A549 (cell line): ENCODE results near the gene NR1H4. TPM values are rescaled to one million over a fixed set of nuclear protein-coding genes. Genes with fewer than 3 reads are reported as not detected.

Experiments
- ATAC-seq, 2 experiments: fragments of 200-7000 bp in 1 of 2; fragments of >200 bp in 1 of 2; cut with Nextera tagmentation in 1 of 2; cut with Tn5 transposase in 1 of 2; 3 replicates each; pipeline versions ENCODE4 v1.8.0 to v1.9.1; 2018 to 2020; ENCODE audit warnings: mild to moderate bottlenecking in 1 of 2, moderate library complexity in 1 of 2
- CTCF ChIA-PET: fragments of 300-600 bp; sonication (Branson Sonifier 250); formaldehyde crosslinking; extraction: SDS; loops from one replicate; lab custom pipeline; 2021; ENCODE audit warnings: antibody characterized with exemption, inconsistent platforms; lab: Yijun Ruan, JAX
- POLR2A ChIA-PET: fragments of 350-600 bp; formaldehyde crosslinking; extraction: SDS; loops from one replicate; lab custom pipeline; 2021; ENCODE audit warnings: antibody characterized with exemption, inconsistent platforms; lab: Yijun Ruan, JAX
- DNase-seq, 2 experiments: peaks; one replicate each; pipeline versions ENCODE4 v3.0.0 to v3.0.0-alpha.2; 2011 to 2016; ENCODE audit warnings: low read depth in 1 of 2, low spot score in 1 of 2
- FAIRE-seq: peaks from 2 replicates; lab custom pipeline; 2011; peaks lifted over from hg19 to GRCh38; lab: Jason Lieb, UNC
- H3K27ac ChIP-seq, 2 experiments: fragments of >200 bp; sonication (Bioruptor Twin); formaldehyde crosslinking; 3 replicates each; pipeline ENCODE4 v1.5.1; 2016 to 2017
- H3K4me1 ChIP-seq: fragments of >200 bp; sonication (Bioruptor Twin); formaldehyde crosslinking; 3 replicates; pipeline ENCODE4 v1.6.1; 2016
- H3K4me2 ChIP-seq: fragments of >200 bp; sonication (Bioruptor Twin); formaldehyde crosslinking; 3 replicates; pipeline ENCODE4 v1.6.1; 2016
- H3K4me3 ChIP-seq: fragments of >200 bp; sonication (Bioruptor Twin); formaldehyde crosslinking; 3 replicates; pipeline ENCODE4 v1.5.1; 2016
- H3K9me3 ChIP-seq: fragments of >200 bp; sonication (Bioruptor Twin); formaldehyde crosslinking; 3 replicates; pipeline ENCODE4 v1.6.1; 2016
- CEBPB ChIP-seq, 2 experiments: fragments of >200 bp in 1 of 2; sonication (Bioruptor Twin) in 1 of 2; formaldehyde crosslinking in 1 of 2; IDR thresholded peaks; 2 replicates each; pipeline ENCODE4 v1.6.1; 2012 to 2016
- CHD2 ChIP-seq: fragments of 150-350 bp; IDR thresholded peaks from 2 replicates; pipeline ENCODE4 v1.6.1; 2014; ENCODE audit warnings: low read length; ENCODE audit not compliant: partially characterized antibody
- EHF ChIP-seq: fragments of 250-450 bp; sonication (Bioruptor Pico); IDR thresholded peaks from 2 replicates; pipeline ENCODE4 v1.5.0; 2020; ENCODE audit warnings: mild to moderate bottlenecking
- EHMT2 ChIP-seq: fragments of 200-600 bp; sonication (generic); IDR thresholded peaks from 2 replicates; pipeline ENCODE4 v1.6.1; 2016; ENCODE audit warnings: antibody characterized with exemption, low read depth, mild to moderate bottlenecking, moderate library complexity
- EP300 ChIP-seq, 2 experiments: fragments of >200 bp; sonication (Bioruptor Twin); formaldehyde crosslinking; IDR thresholded peaks; 2 replicates in 1 of 2; 3 replicates in 1 of 2; pipeline ENCODE4 v1.6.1; 2016 to 2017
- FOSL2 ChIP-seq, 2 experiments: fragments of 450-650 bp in 1 of 2; fragments of >200 bp in 1 of 2; sonication (Bioruptor Twin) in 1 of 2; formaldehyde crosslinking; IDR thresholded peaks; 2 replicates each; pipeline versions ENCODE4 v1.5.0 to v1.6.1; 2016 to 2020; ENCODE audit warnings: mild to moderate bottlenecking in 1 of 2, moderate library complexity in 1 of 2
- FOXS1 ChIP-seq: fragments of 250-450 bp; sonication (Bioruptor Pico); IDR thresholded peaks from 2 replicates; pipeline ENCODE4 v1.5.0; 2020; ENCODE audit warnings: mild to moderate bottlenecking, moderate library complexity
- GATA3 ChIP-seq: IDR thresholded peaks from 2 replicates; pipeline ENCODE4 v1.6.1; 2012; ENCODE audit warnings: borderline replicate concordance
- HES2 ChIP-seq: fragments of >200 bp; sonication (Bioruptor Twin); formaldehyde crosslinking; IDR thresholded peaks from 2 replicates; pipeline ENCODE4 v1.6.1; 2016
- HEYL ChIP-seq: fragments of 250-450 bp; sonication (Bioruptor Pico); IDR thresholded peaks from 2 replicates; pipeline ENCODE4 v1.8.0; 2021; ENCODE audit warnings: mild to moderate bottlenecking, moderate library complexity
- HOXB13 ChIP-seq: fragments of 250-450 bp; sonication (Bioruptor Pico); IDR thresholded peaks from 2 replicates; pipeline ENCODE4 v1.5.0; 2020; ENCODE audit warnings: low read depth, mild to moderate bottlenecking, moderate library complexity
- JUNB ChIP-seq: fragments of >200 bp; sonication (Bioruptor Twin); formaldehyde crosslinking; IDR thresholded peaks from 2 replicates; pipeline ENCODE4 v1.6.1; 2016
- KDM5A ChIP-seq: fragments of 200-600 bp; sonication (generic); IDR thresholded peaks from 2 replicates; pipeline ENCODE4 v1.6.1; 2016; ENCODE audit warnings: antibody characterized with exemption, mild to moderate bottlenecking
- PHF8 ChIP-seq: fragments of 200-600 bp; sonication (generic); IDR thresholded peaks from 2 replicates; pipeline ENCODE4 v1.6.1; 2016; ENCODE audit warnings: low read depth, mild to moderate bottlenecking, antibody characterized with exemption, moderate library complexity, borderline replicate concordance
- POLR2AphosphoS2 ChIP-seq: conservative IDR thresholded peaks from 2 replicates; pipeline ENCODE4 v1.6.1; 2012; ENCODE audit warnings: low read length, improper control_type of control experiment, inconsistent platforms
- RARB ChIP-seq: fragments of 250-450 bp; sonication (Bioruptor Pico); IDR thresholded peaks from 2 replicates; pipeline ENCODE4 v1.8.0; 2021; ENCODE audit warnings: mild to moderate bottlenecking, moderate library complexity
- SMC3 ChIP-seq: fragments of >200 bp; sonication (Bioruptor Twin); formaldehyde crosslinking; IDR thresholded peaks from 3 replicates; pipeline ENCODE4 v1.6.1; 2018; ENCODE audit warnings: inconsistent platforms
- TFCP2L1 ChIP-seq: fragments of 250-450 bp; sonication (Bioruptor Pico); IDR thresholded peaks from 2 replicates; pipeline ENCODE4 v1.5.0; 2021; ENCODE audit warnings: mild to moderate bottlenecking
- TP53 ChIP-seq: fragments of 250-450 bp; sonication (Bioruptor Pico); IDR thresholded peaks from 2 replicates; pipeline ENCODE4 v1.5.0; 2021; ENCODE audit warnings: mild to moderate bottlenecking, moderate library complexity
- ZFP36 ChIP-seq: fragments of 450-650 bp; IDR thresholded peaks from 2 replicates; pipeline ENCODE4 v1.6.1; 2014; ENCODE audit warnings: borderline replicate concordance; ENCODE audit not compliant: partially characterized antibody
- WGBS: methylation state at CpG from one replicate; pipeline ENCODE4 v1.1.6; 2017; ENCODE audit errors: missing lambda C conversion rate; 5-methylcytosine and 5-hydroxymethylcytosine counted together
- polyA plus RNA-seq, 4 experiments: library from polyadenylated mRNA; depleted of rRNA in 3 of 4; stranded (reverse); fragments of >200 nt; fragmentation: RNase III in 1 of 4; extraction: RNeasy Plus Mini Kit Qiagen cat#74134 plus additional on column Dnase treatment in 1 of 4; gene quantifications; 2 replicates in 3 of 4; 3 replicates in 1 of 4; pipeline ENCODE4 v1.2.3, GENCODE V29; 2011 to 2017
- TF ChIP-seq, protein P1 (sequence below): fragments of 200-600 bp; sonication (generic); IDR thresholded peaks from 2 replicates; pipeline ENCODE4 v1.6.1; 2016; ENCODE audit warnings: antibody characterized with exemption, mild to moderate bottlenecking, moderate library complexity
- TF ChIP-seq, protein P2 (sequence below): IDR thresholded peaks from 2 replicates; pipeline ENCODE4 v1.6.1; 2012

NR1H4 gene
- polyA plus RNA-seq, 2 of the 4 experiments (the other 2 are of a cell fraction): 0.40 to 1.4 TPM

- WGBS: 20% methylated on average over 4 of the region's 4 CpGs
- CTCF ChIA-PET: interaction anchor here (0.9 kb wide), 1 partner anchor 10 kb away, joined by 3 read pairs; no protein-coding TSS in a partner anchor
- DNase-seq (peak in 1 of 2 experiments; percentile 17), ATAC-seq (no peak), FAIRE-seq (no peak)
- POLR2A ChIA-PET: no interaction called here
- Histone ChIP-seq H3K4me2 (peak overlapping the region; percentile 50), H3K27ac (no peak overlapping the region), H3K9me3 (no peaks in the 10 kb centered on the region), H3K4me3 (no peak overlapping the region), H3K4me1 (no peaks in the 10 kb centered on the region)
- no peak for TF ChIP-seq KDM5A
- TF ChIP-seq CEBPB (IDR thresholded peaks at IDR 0.05): peak; percentile 12 to 37; a peak in 2 of 4 replicates
Observed at GRCh38 chr12:100445081-100445481, 28.6 kb upstream of the NR1H4 start.

- no peaks in the 10 kb centered on the region for H3K4me1 ChIP-seq
- DNase-seq (no peak), ATAC-seq (no peak)
- H3K4me2 ChIP-seq: no peak overlapping the region
- 36% methylated on average over 3 of the region's 3 CpGs for WGBS
- H3K4me3 ChIP-seq: no peak overlapping the region
- no peaks in the 10 kb centered on the region for H3K9me3 ChIP-seq
- POLR2A ChIA-PET: no interaction called here
- no peak for TF ChIP-seq CHD2
- TF ChIP-seq TP53: no peak
- no peak for TF ChIP-seq SMC3
- TF ChIP-seq HES2: no peak
- TF ChIP-seq, protein P1, sequence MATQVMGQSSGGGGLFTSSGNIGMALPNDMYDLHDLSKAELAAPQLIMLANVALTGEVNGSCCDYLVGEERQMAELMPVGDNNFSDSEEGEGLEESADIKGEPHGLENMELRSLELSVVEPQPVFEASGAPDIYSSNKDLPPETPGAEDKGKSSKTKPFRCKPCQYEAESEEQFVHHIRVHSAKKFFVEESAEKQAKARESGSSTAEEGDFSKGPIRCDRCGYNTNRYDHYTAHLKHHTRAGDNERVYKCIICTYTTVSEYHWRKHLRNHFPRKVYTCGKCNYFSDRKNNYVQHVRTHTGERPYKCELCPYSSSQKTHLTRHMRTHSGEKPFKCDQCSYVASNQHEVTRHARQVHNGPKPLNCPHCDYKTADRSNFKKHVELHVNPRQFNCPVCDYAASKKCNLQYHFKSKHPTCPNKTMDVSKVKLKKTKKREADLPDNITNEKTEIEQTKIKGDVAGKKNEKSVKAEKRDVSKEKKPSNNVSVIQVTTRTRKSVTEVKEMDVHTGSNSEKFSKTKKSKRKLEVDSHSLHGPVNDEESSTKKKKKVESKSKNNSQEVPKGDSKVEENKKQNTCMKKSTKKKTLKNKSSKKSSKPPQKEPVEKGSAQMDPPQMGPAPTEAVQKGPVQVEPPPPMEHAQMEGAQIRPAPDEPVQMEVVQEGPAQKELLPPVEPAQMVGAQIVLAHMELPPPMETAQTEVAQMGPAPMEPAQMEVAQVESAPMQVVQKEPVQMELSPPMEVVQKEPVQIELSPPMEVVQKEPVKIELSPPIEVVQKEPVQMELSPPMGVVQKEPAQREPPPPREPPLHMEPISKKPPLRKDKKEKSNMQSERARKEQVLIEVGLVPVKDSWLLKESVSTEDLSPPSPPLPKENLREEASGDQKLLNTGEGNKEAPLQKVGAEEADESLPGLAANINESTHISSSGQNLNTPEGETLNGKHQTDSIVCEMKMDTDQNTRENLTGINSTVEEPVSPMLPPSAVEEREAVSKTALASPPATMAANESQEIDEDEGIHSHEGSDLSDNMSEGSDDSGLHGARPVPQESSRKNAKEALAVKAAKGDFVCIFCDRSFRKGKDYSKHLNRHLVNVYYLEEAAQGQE: no peak
- TF ChIP-seq EHMT2: no peak
- no peak for TF ChIP-seq EHF (CRISPR knock-in tag)
- no peak for TF ChIP-seq HEYL
- no peak for TF ChIP-seq RARB (CRISPR knock-in tag)
- no peak for TF ChIP-seq PHF8
- no peak for TF ChIP-seq POLR2AphosphoS2
- no peak for TF ChIP-seq EP300 (IDR thresholded peaks at IDR 0.05)
- no peak for TF ChIP-seq JUNB
- TF ChIP-seq, protein P2, sequence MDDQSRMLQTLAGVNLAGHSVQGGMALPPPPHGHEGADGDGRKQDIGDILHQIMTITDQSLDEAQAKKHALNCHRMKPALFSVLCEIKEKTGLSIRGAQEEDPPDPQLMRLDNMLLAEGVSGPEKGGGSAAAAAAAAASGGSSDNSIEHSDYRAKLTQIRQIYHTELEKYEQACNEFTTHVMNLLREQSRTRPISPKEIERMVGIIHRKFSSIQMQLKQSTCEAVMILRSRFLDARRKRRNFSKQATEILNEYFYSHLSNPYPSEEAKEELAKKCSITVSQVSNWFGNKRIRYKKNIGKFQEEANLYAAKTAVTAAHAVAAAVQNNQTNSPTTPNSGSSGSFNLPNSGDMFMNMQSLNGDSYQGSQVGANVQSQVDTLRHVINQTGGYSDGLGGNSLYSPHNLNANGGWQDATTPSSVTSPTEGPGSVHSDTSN: no peak
- TF ChIP-seq FOSL2 (IDR thresholded peaks at IDR 0.05): no peak
- no peak for TF ChIP-seq FOSL2 (CRISPR knock-in tag; IDR thresholded peaks at IDR 0.05)
- TF ChIP-seq FOXS1 (CRISPR knock-in tag): no peak
- TF ChIP-seq, all 56 proteins: peak for 0
- H3K27ac ChIP-seq: no peak overlapping the region
- CTCF ChIA-PET: interaction anchor here (1.3 kb wide), 1 partner anchor 34 kb away, joined by 3 read pairs; no protein-coding TSS in a partner anchor
- FAIRE-seq: no peak
Observed at GRCh38 chr12:100447381-100447780, 26.3 kb upstream of the NR1H4 start.

GRCh38 chr12:100448656-100449055, 25.0 kb upstream of the NR1H4 start:
- ATAC-seq (no peak), FAIRE-seq (no peak), DNase-seq (no peak)
- WGBS: 82% methylated on average over 1 of the region's 1 CpG
- Histone ChIP-seq H3K4me1 (no peaks in the 10 kb centered on the region), H3K9me3 (no peaks in the 10 kb centered on the region), H3K4me3 (no peak overlapping the region), H3K4me2 (no peak overlapping the region)
- ChIA-PET CTCF (no interaction called here), POLR2A (no interaction called here)
- TF ChIP-seq EHF (CRISPR knock-in tag): no peak
- no peak for TF ChIP-seq TFCP2L1 (CRISPR knock-in tag)
- TF ChIP-seq FOSL2 (IDR thresholded peaks at IDR 0.05): no peak
- no peak for TF ChIP-seq FOSL2 (CRISPR knock-in tag; IDR thresholded peaks at IDR 0.05)
- TF ChIP-seq EP300 (IDR thresholded peaks at IDR 0.05): no peak
- no peak for TF ChIP-seq HOXB13 (CRISPR knock-in tag)
- TF ChIP-seq ZFP36: no peak
- no peak for TF ChIP-seq GATA3
- TF ChIP-seq KDM5A: no peak
- TF ChIP-seq, all 56 proteins: peak for 0
- no peak overlapping the region for H3K27ac ChIP-seq
